Activated naive CD4-positive, alpha-beta T cell treated with anti-CD3 and anti-CD28 coated beads, Interleukin-2, amount 50 U/mL, for 24 hours (primary cell): ENCODE measurements around the gene B4GAT1.
"Not testable (repeated sequence)": the region's sequence is repeated elsewhere in the genome, so short reads cannot be mapped to it uniquely, and the experiment has no call there.

Experiments
- H3K27ac Mint-ChIP-seq: one replicate; pipeline ENCODE4 v1.8.0; 2021; ENCODE audit warnings: mild to moderate bottlenecking, mixed read lengths
- H3K27me3 Mint-ChIP-seq: one replicate; pipeline ENCODE4 v1.8.0; 2021; ENCODE audit warnings: mixed read lengths
- H3K36me3 Mint-ChIP-seq: one replicate; pipeline ENCODE4 v1.8.0; 2021; ENCODE audit warnings: mixed read lengths
- H3K4me1 Mint-ChIP-seq: one replicate; pipeline ENCODE4 v1.8.0; 2021; ENCODE audit warnings: mixed read lengths
- H3K4me3 Mint-ChIP-seq: one replicate; pipeline ENCODE4 v1.8.0; 2021; ENCODE audit warnings: mild to moderate bottlenecking, mixed read lengths
- H3K9me3 Mint-ChIP-seq: one replicate; pipeline ENCODE4 v1.8.0; 2021; ENCODE audit warnings: mixed read lengths

Gene B4GAT1

GRCh38 chr11:66366844-66367477 lies 19.5 kb upstream of the B4GAT1 start:
- no peaks in the 10 kb centered on the region for H3K9me3 Mint-ChIP-seq
- H3K36me3 Mint-ChIP-seq: peaks cover 2% of the 10 kb centered on the region
- H3K27ac Mint-ChIP-seq: peak overlapping the region; percentile 8
- no peaks in the 10 kb centered on the region for H3K27me3 Mint-ChIP-seq
- H3K4me1 Mint-ChIP-seq: peaks cover 11% of the 10 kb centered on the region
- no peak overlapping the region for H3K4me3 Mint-ChIP-seq

DNA sequence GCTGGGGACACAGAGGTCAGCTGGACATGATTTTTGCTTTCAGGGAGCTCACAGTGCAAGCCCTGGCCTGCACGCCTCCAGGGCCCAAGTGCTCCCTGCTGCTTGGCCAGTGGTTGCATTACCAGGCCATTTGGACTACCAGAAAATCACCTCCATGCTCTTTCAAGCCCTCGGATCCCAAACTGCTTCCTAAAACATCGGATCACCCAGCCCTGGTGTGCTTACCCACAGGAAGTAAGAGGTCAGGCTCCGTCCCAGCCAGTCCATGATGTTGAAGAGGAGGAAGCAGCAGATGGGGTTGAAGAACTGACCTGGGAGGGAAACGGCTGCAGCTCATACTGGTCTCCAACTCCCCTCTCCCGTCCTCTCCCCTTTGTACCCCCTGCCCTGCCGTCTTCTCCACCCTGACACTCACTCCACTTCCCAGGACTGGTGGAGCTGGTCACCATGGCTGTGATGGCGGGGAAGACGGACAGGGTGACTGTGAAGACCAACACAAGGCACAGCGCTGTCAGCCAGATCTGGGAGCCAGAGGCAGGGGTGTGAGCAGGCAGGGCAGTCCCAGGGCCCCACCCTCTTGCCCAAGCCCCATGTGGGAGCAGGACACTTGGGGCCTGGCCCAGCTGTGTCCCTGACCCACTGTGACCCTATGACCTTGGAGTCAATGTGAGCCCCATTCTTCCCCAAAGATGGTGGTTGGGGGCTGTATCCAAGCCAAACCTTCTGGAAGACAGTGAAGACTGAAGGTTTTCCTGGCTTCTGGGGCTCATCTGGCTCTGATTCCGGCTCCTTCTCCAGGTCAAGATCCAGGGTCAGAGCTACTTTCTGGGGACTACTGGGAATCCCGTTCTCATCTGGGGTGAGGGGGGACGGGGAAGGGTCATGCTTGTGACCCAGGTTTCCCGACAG lies 18.5 kb upstream of the B4GAT1 start:
- Mint-ChIP-seq H3K4me3 (no peak overlapping the region), H3K9me3 (no peaks in the 10 kb centered on the region), H3K27me3 (no peaks in the 10 kb centered on the region), H3K36me3 (peaks cover 2% of the 10 kb centered on the region), H3K4me1 (peaks cover 11% of the 10 kb centered on the region), H3K27ac (peak overlapping the region; percentile 41)

- Mint-ChIP-seq H3K27ac (no peak overlapping the region), H3K27me3 (no peaks in the 10 kb centered on the region), H3K9me3 (no peaks in the 10 kb centered on the region), H3K4me3 (no peak overlapping the region), H3K36me3 (peaks cover 2% of the 10 kb centered on the region), H3K4me1 (peaks cover 6% of the 10 kb centered on the region)
These were observed 17.7 kb upstream of the B4GAT1 start for GRCh38 chr11:66365166-66365565.

DNA sequence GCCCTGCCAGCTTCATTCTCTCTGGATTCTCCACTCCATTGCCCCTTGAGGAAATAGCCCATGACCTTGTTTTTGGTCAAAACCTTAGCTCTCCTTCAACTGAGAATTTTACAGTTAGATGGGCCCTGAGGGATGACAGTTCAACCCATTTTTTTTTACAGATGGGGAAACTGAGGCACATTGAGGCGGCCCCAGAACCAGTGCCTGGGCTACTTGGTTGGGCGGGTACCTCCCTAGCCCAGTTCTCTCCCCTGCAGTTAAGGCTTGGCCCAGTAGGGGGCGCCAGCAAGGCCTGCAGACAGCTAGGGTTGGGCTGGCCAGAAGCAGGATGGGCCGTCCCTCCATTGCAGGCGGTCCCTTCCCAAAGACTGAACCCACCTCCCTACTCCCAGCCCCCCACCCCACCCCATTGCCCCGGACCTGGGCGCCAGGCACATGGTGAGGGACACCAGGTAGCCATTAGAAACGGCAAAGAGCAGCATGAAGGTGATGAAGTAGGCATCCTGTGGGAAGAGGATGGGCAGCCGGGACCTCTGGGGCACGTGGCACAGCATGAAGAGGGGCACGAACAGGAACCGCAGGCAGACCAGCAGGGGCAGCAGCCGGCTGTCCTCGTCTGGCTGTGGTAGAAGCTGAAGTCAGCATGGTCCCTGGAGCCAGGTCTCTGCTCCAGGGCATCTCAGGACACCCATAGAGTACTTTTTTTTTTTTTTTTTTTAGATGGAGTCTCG lies 16.5 kb upstream of the B4GAT1 start:
- Mint-ChIP-seq H3K27ac (no peak overlapping the region), H3K27me3 (no peaks in the 10 kb centered on the region), H3K4me3 (no peak overlapping the region), H3K9me3 (no peaks in the 10 kb centered on the region), H3K36me3 (peaks cover 2% of the 10 kb centered on the region), H3K4me1 (no peaks in the 10 kb centered on the region)

DNA sequence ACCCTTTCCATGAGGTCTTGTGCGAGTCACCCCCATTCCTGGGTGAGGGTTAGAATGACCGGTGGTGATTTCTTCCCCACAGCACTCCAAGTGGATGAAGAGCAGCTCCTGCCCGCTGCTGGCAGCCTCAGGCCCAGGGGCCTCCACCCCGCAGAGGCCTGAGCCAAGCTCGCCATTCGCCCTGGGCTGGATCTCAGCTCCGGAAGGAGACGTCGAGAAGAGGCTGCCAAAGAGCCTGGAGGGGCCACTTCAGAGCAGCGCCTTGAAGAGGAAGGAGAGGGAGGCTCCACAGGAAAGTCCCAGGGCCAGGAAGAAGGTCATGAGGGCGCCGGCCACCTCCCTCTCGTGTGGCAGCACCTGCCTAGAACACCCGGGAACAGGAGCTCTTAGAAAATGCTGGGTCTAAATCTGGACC lies 15.8 kb upstream of the B4GAT1 start:
- no peaks in the 10 kb centered on the region for H3K9me3 Mint-ChIP-seq
- no peaks in the 10 kb centered on the region for H3K27me3 Mint-ChIP-seq
- H3K36me3 Mint-ChIP-seq: peaks cover 2% of the 10 kb centered on the region
- H3K4me3 Mint-ChIP-seq: no peak overlapping the region
- H3K4me1 Mint-ChIP-seq: no peaks in the 10 kb centered on the region
- no peak overlapping the region for H3K27ac Mint-ChIP-seq

DNA sequence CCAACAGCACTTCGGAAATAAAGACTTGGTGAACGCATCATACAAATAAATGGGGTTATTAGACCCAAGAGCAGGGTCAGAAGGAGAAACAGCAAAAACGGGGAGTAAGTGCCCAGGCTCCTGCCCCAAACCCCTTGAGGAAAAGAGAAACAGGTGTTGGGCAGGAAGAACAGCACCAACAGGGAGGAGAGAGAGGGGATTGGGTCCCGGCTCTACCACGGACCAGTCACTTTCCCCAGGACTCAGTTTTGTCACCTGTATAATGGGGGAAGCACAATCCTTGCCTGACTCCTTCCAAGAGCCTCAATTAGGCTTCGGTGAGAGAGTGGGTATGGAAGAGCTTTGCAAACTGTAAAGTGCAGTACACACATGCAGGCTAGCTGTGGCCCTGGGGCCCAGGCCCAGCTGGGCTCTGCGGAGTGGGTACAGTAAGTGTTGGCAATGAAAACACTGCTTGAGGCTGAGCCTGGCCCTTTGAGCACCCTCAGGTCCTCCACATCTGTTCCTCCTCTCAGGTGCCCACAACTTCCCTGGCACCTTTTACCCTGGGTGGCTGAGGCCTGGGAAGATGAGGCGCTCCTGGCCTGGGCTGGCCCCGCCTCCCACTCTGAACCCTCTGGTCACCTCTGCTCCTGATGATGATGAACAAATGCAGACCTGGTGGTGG lies 15.2 kb upstream of the B4GAT1 start:
- no peak overlapping the region for H3K27ac Mint-ChIP-seq

GRCh38 chr11:66361502-66361941 lies 14.1 kb upstream of the B4GAT1 start:
- no peaks in the 10 kb centered on the region for H3K27me3 Mint-ChIP-seq
- no peak overlapping the region for H3K27ac Mint-ChIP-seq
- H3K4me1 Mint-ChIP-seq: no peaks in the 10 kb centered on the region
- no peak overlapping the region for H3K4me3 Mint-ChIP-seq
- H3K36me3 Mint-ChIP-seq: peaks cover 2% of the 10 kb centered on the region
- H3K9me3 Mint-ChIP-seq: no peaks in the 10 kb centered on the region

More for the DNA sequence above, 15.2 kb upstream of the B4GAT1 start:
- H3K36me3 Mint-ChIP-seq: peaks cover 2% of the 10 kb centered on the region
- no peak overlapping the region for H3K4me3 Mint-ChIP-seq
- H3K9me3 Mint-ChIP-seq: no peaks in the 10 kb centered on the region
- no peaks in the 10 kb centered on the region for H3K27me3 Mint-ChIP-seq
- H3K4me1 Mint-ChIP-seq: no peaks in the 10 kb centered on the region

GRCh38 chr11:66360406-66361073 lies 13.1 kb upstream of the B4GAT1 start:
- Mint-ChIP-seq H3K27me3 (no peaks in the 10 kb centered on the region), H3K4me1 (no peaks in the 10 kb centered on the region), H3K4me3 (no peak overlapping the region), H3K27ac (no peak overlapping the region), H3K36me3 (peaks cover 2% of the 10 kb centered on the region), H3K9me3 (no peaks in the 10 kb centered on the region)

DNA sequence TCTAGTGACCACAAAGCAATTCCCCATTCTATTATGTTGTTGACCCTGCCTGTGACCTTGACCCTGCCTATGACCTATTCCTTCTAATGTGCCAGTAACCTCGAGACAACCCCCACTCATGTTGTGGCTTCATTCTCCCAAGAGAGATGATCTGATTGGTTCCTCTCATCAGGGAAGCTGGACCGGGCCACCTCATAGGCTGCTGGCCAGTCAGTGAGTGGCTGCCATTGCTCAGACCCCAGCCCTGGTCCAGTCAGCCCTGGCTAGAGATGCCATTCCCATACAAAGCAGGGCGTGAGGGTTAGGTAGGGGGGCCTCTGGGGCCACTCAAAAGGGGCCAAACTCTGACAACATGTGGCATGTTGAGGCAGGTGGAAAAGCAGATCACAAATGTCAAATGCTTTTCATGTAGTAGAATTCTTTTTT lies 12.2 kb upstream of the B4GAT1 start:
- Mint-ChIP-seq H3K36me3 (peaks cover 2% of the 10 kb centered on the region), H3K27me3 (no peaks in the 10 kb centered on the region), H3K9me3 (no peaks in the 10 kb centered on the region), H3K27ac (no peak overlapping the region), H3K4me3 (no peak overlapping the region), H3K4me1 (no peaks in the 10 kb centered on the region)

GRCh38 chr11:66350560-66351235 lies 3.3 kb upstream of the B4GAT1 start:
- not testable (repeated sequence) for H3K27me3 Mint-ChIP-seq, H3K4me3 Mint-ChIP-seq, H3K36me3 Mint-ChIP-seq, H3K9me3 Mint-ChIP-seq, H3K27ac Mint-ChIP-seq
- peaks cover 18% of the 10 kb centered on the region for H3K4me1 Mint-ChIP-seq

GRCh38 chr11:66349084-66349386 lies 1.6 kb upstream of the B4GAT1 start:
- Mint-ChIP-seq H3K4me1 (peaks cover 28% of the 10 kb centered on the region), H3K9me3 (no peaks in the 10 kb centered on the region), H3K27me3 (no peaks in the 10 kb centered on the region), H3K36me3 (peaks cover 3% of the 10 kb centered on the region), H3K4me3 (no peak overlapping the region), H3K27ac (peak overlapping the region; percentile 35)

- no peak overlapping the region for H3K27ac Mint-ChIP-seq
- H3K4me3 Mint-ChIP-seq: peak overlapping the region; percentile 71
- no peaks in the 10 kb centered on the region for H3K36me3 Mint-ChIP-seq
- no peaks in the 10 kb centered on the region for H3K27me3 Mint-ChIP-seq
- H3K4me1 Mint-ChIP-seq: peaks cover 41% of the 10 kb centered on the region
- no peaks in the 10 kb centered on the region for H3K9me3 Mint-ChIP-seq
These were observed 679 bp downstream of the B4GAT1 start for GRCh38 chr11:66346476-66347424.

- peaks cover 41% of the 10 kb centered on the region for H3K4me1 Mint-ChIP-seq
- H3K27me3 Mint-ChIP-seq: no peaks in the 10 kb centered on the region
- H3K36me3 Mint-ChIP-seq: peaks cover 4% of the 10 kb centered on the region
- H3K4me3 Mint-ChIP-seq: peak overlapping the region; percentile 97
- peak overlapping the region; percentile 93 for H3K27ac Mint-ChIP-seq
- no peaks in the 10 kb centered on the region for H3K9me3 Mint-ChIP-seq
These were observed 2.1 kb downstream of the B4GAT1 start for GRCh38 chr11:66345316-66345649.
